K562 (cell line): Measurements from ENCODE around the gene CLCA1. TPM values are rescaled to one million over a fixed set of nuclear protein-coding genes. Genes with fewer than 3 reads are reported as not detected.

Experiments used
- ASH1L ChIP-seq: fragments of 450-650 bp; IDR thresholded peaks from 2 replicates; pipeline ENCODE4 v1.6.1; 2018; ENCODE audit warnings: borderline replicate concordance, mild to moderate bottlenecking, low read depth; ENCODE audit not compliant: partially characterized antibody
- BCL6 ChIP-seq: fragments of 250-450 bp; sonication (Bioruptor Pico); IDR thresholded peaks from 2 replicates; pipeline ENCODE4 v1.4.0; 2020
- CBX5 ChIP-seq: IDR thresholded peaks from 2 replicates; pipeline ENCODE4 v1.6.1; 2014; ENCODE audit warnings: low read depth, borderline replicate concordance
- CREB1 ChIP-seq, 2 experiments: sonication (generic) in 1 of 2; formaldehyde crosslinking in 1 of 2; IDR thresholded peaks; 2 replicates each; pipeline versions ENCODE4 v1.6.1 to v1.8.0; 2012 to 2022; ENCODE audit warnings: inconsistent platforms in 1 of 2, mild to moderate bottlenecking in 1 of 2, missing genetic modification reagents in 1 of 2, moderate library complexity in 1 of 2
- E2F3 ChIP-seq: fragments of 250-450 bp; sonication (Bioruptor Pico); IDR thresholded peaks from 2 replicates; pipeline ENCODE4 v1.4.0; 2020; ENCODE audit warnings: mild to moderate bottlenecking
- EP400 ChIP-seq: fragments of 450-650 bp; IDR thresholded peaks from 2 replicates; pipeline ENCODE4 v1.6.1; 2017; ENCODE audit warnings: antibody characterized with exemption, mild to moderate bottlenecking, moderate library complexity
- HLTF ChIP-seq: fragments of 450-650 bp; IDR thresholded peaks from 2 replicates; pipeline ENCODE4 v1.6.1; 2016
- HNRNPH1 ChIP-seq: fragments of 200-400 bp; formaldehyde crosslinking; optimal IDR thresholded peaks from 2 replicates; pipeline ENCODE3; 2017; ENCODE audit warnings: low read depth, mild to moderate bottlenecking, low read length, moderate library complexity
- MBD2 ChIP-seq: sonication (generic); IDR thresholded peaks from 2 replicates; pipeline ENCODE4 v1.6.1; 2016; ENCODE audit warnings: low read depth, borderline replicate concordance
- PYGO2 ChIP-seq: fragments of 450-650 bp; IDR thresholded peaks from 2 replicates; pipeline ENCODE4 v1.6.1; 2016; ENCODE audit warnings: mild to moderate bottlenecking, missing genetic modification characterization, moderate library complexity, missing compliant biosample characterization
- RBM17 ChIP-seq: fragments of 200-400 bp; formaldehyde crosslinking; IDR thresholded peaks from 2 replicates; pipeline ENCODE4 v1.6.1; 2017; ENCODE audit warnings: low read depth, mild to moderate bottlenecking, low read length, borderline replicate concordance
- SIN3A ChIP-seq, 2 experiments: fragments of 150-350 bp in 1 of 2; IDR thresholded peaks; 2 replicates each; pipeline ENCODE4 v1.6.1; 2011 to 2016; ENCODE audit warnings: borderline replicate concordance in 2 of 2, low read depth in 2 of 2, low read length in 2 of 2, mild to moderate bottlenecking in 2 of 2, moderate library complexity in 2 of 2; ENCODE audit not compliant: control insufficient read depth in 1 of 2
- SIX5 ChIP-seq, 2 experiments: IDR thresholded peaks; 2 replicates each; pipeline ENCODE4 v1.6.1; 2011; ENCODE audit warnings: low read length in 2 of 2, borderline replicate concordance in 1 of 2, low read depth in 1 of 2, mild to moderate bottlenecking in 1 of 2, moderate library complexity in 1 of 2; ENCODE audit not compliant: insufficient read depth in 1 of 2
- TAL1 ChIP-seq: fragments of 450-650 bp; IDR thresholded peaks from 2 replicates; pipeline ENCODE4 v1.6.1; 2016; ENCODE audit warnings: mild to moderate bottlenecking
- TBP ChIP-seq: optimal IDR thresholded peaks from 2 replicates; pipeline ENCODE3; 2011; ENCODE audit warnings: low read depth, low read length, improper control_type of control experiment
- ZBED1 ChIP-seq: IDR thresholded peaks from 2 replicates; pipeline ENCODE4 v1.6.1; 2014
- ZFP1 ChIP-seq: fragments of 450-650 bp; formaldehyde crosslinking; IDR thresholded peaks from 2 replicates; pipeline ENCODE4 v1.4.0; 2020; ENCODE audit warnings: mild to moderate bottlenecking, mixed read lengths
- ZNF12 ChIP-seq: sonication (generic); formaldehyde crosslinking; IDR thresholded peaks from 2 replicates; pipeline ENCODE4 v1.4.0; 2020; ENCODE audit warnings: mild to moderate bottlenecking, missing genetic modification reagents
- ZNF121 ChIP-seq: sonication (generic); formaldehyde crosslinking; conservative IDR thresholded peaks from 2 replicates; pipeline ENCODE4 v1.8.0; 2022; ENCODE audit warnings: missing genetic modification reagents
- ZNF785 ChIP-seq: fragments of 250-450 bp; sonication (Bioruptor Pico); IDR thresholded peaks from 2 replicates; pipeline ENCODE4 v1.4.0; 2020; ENCODE audit warnings: mild to moderate bottlenecking
- polyA plus RNA-seq, 8 experiments: library from polyadenylated mRNA; depleted of rRNA in 4 of 8; stranded (reverse) in 5 of 8; unstranded in 3 of 8; fragments of >200 nt; fragmentation: Nextera tagmentation in 2 of 8; fragmentation: Illumina TruSeq in 1 of 8; extraction: Ambion mirVana in 2 of 8; extraction: Trizol in 1 of 8; gene quantifications; 2 replicates each; pipeline versions ENCODE4 v1.2.1 to v1.2.3, GENCODE V29; 2011 to 2014; ENCODE audit warnings: inconsistent platforms in 1 of 8, missing spikeins in 1 of 8
- total RNA-seq, 7 experiments: library from RNA; depleted of rRNA in 6 of 7; stranded (reverse); fragments of >200 nt in 6 of 7; fragmentation: Illumina TruSeq in 2 of 7; extraction: Trizol in 2 of 7; gene quantifications; 2 replicates each; pipeline versions ENCODE4 v1.2.1 to v1.2.3, GENCODE V29; 2011 to 2021; ENCODE audit warnings: low replicate concordance in 1 of 7
- TF ChIP-seq, protein P1 (sequence below), 2 experiments: IDR thresholded peaks; 2 replicates each; pipeline ENCODE4 v1.6.1; 2012; ENCODE audit warnings: improper control_type of control experiment in 2 of 2, low read depth in 2 of 2, low read length in 2 of 2, borderline replicate concordance in 1 of 2
- TF ChIP-seq, protein P2 (sequence below): fragments of 450-650 bp; conservative IDR thresholded peaks from 2 replicates; pipeline ENCODE4 v1.6.1; 2016; ENCODE audit warnings: missing genetic modification characterization, low read depth, mild to moderate bottlenecking, control low read depth, missing compliant biosample characterization
- TF ChIP-seq, protein P3 (sequence below), 2 experiments: fragments of 200-800 bp in 1 of 2; sonication (Bioruptor generic) in 1 of 2; sonication (generic) in 1 of 2; formaldehyde crosslinking in 1 of 2; IDR thresholded peaks in 1 of 2; conservative IDR thresholded peaks in 1 of 2; 2 replicates each; pipeline versions ENCODE4 v1.5.0 to v1.6.1; 2016 to 2020; ENCODE audit warnings: missing compliant biosample characterization in 1 of 2, missing genetic modification characterization in 1 of 2, missing genetic modification reagents in 1 of 2
- TF ChIP-seq, protein P4 (sequence below): fragments of 450-650 bp; IDR thresholded peaks from 2 replicates; pipeline ENCODE4 v1.6.1; 2016; ENCODE audit warnings: low read depth, mild to moderate bottlenecking, moderate library complexity

The CLCA1 gene
- total and polyA plus RNA-seq, 9 of the 15 experiments (the other 6 are each of a cell fraction or from before 2014, with no cell fraction given) = 0.03 to 0.08 (median 0.04) TPM; not detected in 6

DNA sequence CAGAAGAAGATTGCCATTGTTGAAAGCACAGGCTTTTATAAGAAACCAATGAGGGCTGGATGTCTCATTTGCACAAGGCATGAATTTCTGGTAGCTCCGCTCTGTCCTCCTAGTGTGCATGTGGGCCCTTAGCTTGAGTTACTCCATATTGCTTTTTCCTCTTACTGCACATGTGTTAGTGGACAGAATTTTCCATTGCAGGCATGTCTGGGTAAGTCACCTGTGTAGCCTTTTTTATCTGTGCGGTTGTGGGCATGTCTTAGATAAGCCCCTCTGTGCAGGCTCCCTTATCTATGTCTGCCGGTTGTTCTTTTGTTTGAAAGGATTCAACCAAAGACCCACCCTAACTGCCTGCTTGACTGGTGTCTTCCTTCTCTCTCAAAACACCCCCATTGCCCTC lies 7.2 kb upstream of the CLCA1 start (continued):
- TF ChIP-seq HNRNPH1 (no peak), HLTF (no peak), RBM17 (no peak), ASH1L (no peak), ZNF121 (CRISPR knock-in tag) (no peak), BCL6 (peak; percentile 94), SIN3A (IDR thresholded peaks at IDR 0.05; ENCODE audit: borderline replicate concordance in 2 of 2, control insufficient read depth in 1 of 2, low read depth in 2 of 2, low read length in 2 of 2) (no peak), CBX5 (peak; percentile 76; the same call in 1 of the 2 replicates), MBD2 (peak; percentile 24; the same call in 1 of the 2 replicates), PYGO2 (tag) (peak; percentile 80), ZNF12 (CRISPR knock-in tag) (no peak), ZNF785 (CRISPR knock-in tag) (peak; percentile 95), ZFP1 (CRISPR knock-in tag) (peak; percentile 93), ZBED1 (no peak), TBP (no peak), EP400 (peak; percentile 46; the same call in 1 of the 2 replicates), SIX5 (IDR thresholded peaks at IDR 0.05; ENCODE audit: borderline replicate concordance in 1 of 2, insufficient read depth in 1 of 2, low read depth in 1 of 2, low read length in 2 of 2) (no peak), E2F3 (CRISPR knock-in tag) (peak; percentile 94), TAL1 (peak; percentile 91), CREB1 (IDR thresholded peaks at IDR 0.05) (0 out of 2 replicates have a peak, but pooled peaks have one; percentile 39), CREB1 (CRISPR knock-in tag; IDR thresholded peaks at IDR 0.05) (no peak)
- TF ChIP-seq, protein P1, sequence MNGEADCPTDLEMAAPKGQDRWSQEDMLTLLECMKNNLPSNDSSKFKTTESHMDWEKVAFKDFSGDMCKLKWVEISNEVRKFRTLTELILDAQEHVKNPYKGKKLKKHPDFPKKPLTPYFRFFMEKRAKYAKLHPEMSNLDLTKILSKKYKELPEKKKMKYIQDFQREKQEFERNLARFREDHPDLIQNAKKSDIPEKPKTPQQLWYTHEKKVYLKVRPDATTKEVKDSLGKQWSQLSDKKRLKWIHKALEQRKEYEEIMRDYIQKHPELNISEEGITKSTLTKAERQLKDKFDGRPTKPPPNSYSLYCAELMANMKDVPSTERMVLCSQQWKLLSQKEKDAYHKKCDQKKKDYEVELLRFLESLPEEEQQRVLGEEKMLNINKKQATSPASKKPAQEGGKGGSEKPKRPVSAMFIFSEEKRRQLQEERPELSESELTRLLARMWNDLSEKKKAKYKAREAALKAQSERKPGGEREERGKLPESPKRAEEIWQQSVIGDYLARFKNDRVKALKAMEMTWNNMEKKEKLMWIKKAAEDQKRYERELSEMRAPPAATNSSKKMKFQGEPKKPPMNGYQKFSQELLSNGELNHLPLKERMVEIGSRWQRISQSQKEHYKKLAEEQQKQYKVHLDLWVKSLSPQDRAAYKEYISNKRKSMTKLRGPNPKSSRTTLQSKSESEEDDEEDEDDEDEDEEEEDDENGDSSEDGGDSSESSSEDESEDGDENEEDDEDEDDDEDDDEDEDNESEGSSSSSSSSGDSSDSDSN (IDR thresholded peaks at IDR 0.05; ENCODE audit: borderline replicate concordance in 1 of 2, low read depth in 2 of 2, low read length in 2 of 2) = no peak
- TF ChIP-seq, protein P2, sequence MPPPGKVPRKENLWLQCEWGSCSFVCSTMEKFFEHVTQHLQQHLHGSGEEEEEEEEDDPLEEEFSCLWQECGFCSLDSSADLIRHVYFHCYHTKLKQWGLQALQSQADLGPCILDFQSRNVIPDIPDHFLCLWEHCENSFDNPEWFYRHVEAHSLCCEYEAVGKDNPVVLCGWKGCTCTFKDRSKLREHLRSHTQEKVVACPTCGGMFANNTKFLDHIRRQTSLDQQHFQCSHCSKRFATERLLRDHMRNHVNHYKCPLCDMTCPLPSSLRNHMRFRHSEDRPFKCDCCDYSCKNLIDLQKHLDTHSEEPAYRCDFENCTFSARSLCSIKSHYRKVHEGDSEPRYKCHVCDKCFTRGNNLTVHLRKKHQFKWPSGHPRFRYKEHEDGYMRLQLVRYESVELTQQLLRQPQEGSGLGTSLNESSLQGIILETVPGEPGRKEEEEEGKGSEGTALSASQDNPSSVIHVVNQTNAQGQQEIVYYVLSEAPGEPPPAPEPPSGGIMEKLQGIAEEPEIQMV = peak; percentile 94
- TF ChIP-seq, protein P3, sequence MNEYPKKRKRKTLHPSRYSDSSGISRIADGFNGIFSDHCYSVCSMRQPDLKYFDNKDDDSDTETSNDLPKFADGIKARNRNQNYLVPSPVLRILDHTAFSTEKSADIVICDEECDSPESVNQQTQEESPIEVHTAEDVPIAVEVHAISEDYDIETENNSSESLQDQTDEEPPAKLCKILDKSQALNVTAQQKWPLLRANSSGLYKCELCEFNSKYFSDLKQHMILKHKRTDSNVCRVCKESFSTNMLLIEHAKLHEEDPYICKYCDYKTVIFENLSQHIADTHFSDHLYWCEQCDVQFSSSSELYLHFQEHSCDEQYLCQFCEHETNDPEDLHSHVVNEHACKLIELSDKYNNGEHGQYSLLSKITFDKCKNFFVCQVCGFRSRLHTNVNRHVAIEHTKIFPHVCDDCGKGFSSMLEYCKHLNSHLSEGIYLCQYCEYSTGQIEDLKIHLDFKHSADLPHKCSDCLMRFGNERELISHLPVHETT (CRISPR knock-in tag; conservative IDR thresholded peaks at IDR 0.05 in 1 of 2, IDR thresholded peaks at IDR 0.05 in 1 of 2) = peak in 1 of 2 experiments; percentile 86; a peak in 2 of 4 replicates
- TF ChIP-seq, protein P4, sequence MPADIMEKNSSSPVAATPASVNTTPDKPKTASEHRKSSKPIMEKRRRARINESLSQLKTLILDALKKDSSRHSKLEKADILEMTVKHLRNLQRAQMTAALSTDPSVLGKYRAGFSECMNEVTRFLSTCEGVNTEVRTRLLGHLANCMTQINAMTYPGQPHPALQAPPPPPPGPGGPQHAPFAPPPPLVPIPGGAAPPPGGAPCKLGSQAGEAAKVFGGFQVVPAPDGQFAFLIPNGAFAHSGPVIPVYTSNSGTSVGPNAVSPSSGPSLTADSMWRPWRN = no peak
